Epidermal melanocyte (primary cell): ENCODE data around the gene CEP131.

Experiments
- DNase-seq: peaks from one replicate; pipeline ENCODE4 v3.0.0; 2011; ENCODE audit warnings: low spot score; ENCODE audit not compliant: insufficient read length

The CEP131 gene

GRCh38 chr17:81187586-81188490 lies 34.9 kb downstream of the CEP131 start:
- DNase-seq, result no peak

- no peak for DNase-seq
These were observed 35.6 kb downstream of the CEP131 start for GRCh38 chr17:81187120-81187519.

GRCh38 chr17:81186203-81186602 lies 36.6 kb downstream of the CEP131 start:
- no peak for DNase-seq

- DNase-seq, result no peak
These were observed 38.2 kb downstream of the CEP131 start for GRCh38 chr17:81184555-81184954.

GRCh38 chr17:81183807-81184206 lies 39.0 kb downstream of the CEP131 start:
- no peak for DNase-seq

- DNase-seq, result no peak
These were observed 39.4 kb downstream of the CEP131 start for GRCh38 chr17:81183316-81183715.

- no peak for DNase-seq
These were observed 40.2 kb downstream of the CEP131 start for GRCh38 chr17:81182596-81182995.

GRCh38 chr17:81181811-81182185 lies 41.0 kb downstream of the CEP131 start:
- DNase-seq, result no peak

GRCh38 chr17:81180836-81181810 lies 41.6 kb downstream of the CEP131 start:
- no peak for DNase-seq

GRCh38 chr17:81179861-81180260 lies 42.9 kb downstream of the CEP131 start:
- DNase-seq, result no peak

GRCh38 chr17:81179220-81179619 lies 43.5 kb downstream of the CEP131 start:
- no peak for DNase-seq

GRCh38 chr17:81178136-81179091 lies 44.4 kb downstream of the CEP131 start:
- DNase-seq, result no peak

- no peak for DNase-seq
These were observed 46.1 kb downstream of the CEP131 start for GRCh38 chr17:81176666-81177065.

- DNase-seq, result no peak
These were observed 49.0 kb downstream of the CEP131 start for GRCh38 chr17:81173762-81174155.

GRCh38 chr17:81173052-81173761 lies 49.6 kb downstream of the CEP131 start:
- no peak for DNase-seq

GRCh38 chr17:81171941-81172340 lies 50.8 kb downstream of the CEP131 start:
- DNase-seq, result no peak

GRCh38 chr17:81170727-81171494 lies 51.9 kb downstream of the CEP131 start:
- no peak for DNase-seq

GRCh38 chr17:81169870-81170309 lies 52.9 kb downstream of the CEP131 start:
- no peak for DNase-seq

GRCh38 chr17:81167638-81168037 lies 55.1 kb downstream of the CEP131 start:
- no peak for DNase-seq

GRCh38 chr17:81167194-81167524 lies 55.6 kb downstream of the CEP131 start:
- DNase-seq, result no peak
